ENCODE measurements around the gene KLHDC3. TPM values are rescaled to one million over a fixed set of nuclear protein-coding genes. Genes with fewer than 3 reads are reported as not detected.
A peak's percentile ranks its signal among the peaks of the same experiment; 100 is the strongest.

KLHDC3 gene
- polyA plus RNA-seq (2011; rRNA removed) = 41.3 and 48.8 TPM in 2 replicates
- polyA minus RNA-seq (2011; rRNA and poly(A)+ RNA removed) = 51.5 and 66.1 TPM in 2 replicates

- H3K27ac ChIP-seq (ENCODE audit: low read depth, low read length) = peak within 1 kb of the TSS; percentile 57
- ChIA-PET POLR2A (interaction anchor here (0.6 to 2.3 kb wide), 8 partner anchors 9 to 160 kb away, joined by 3 to 25 read pairs (median 5); partner anchors contain the start of genes CNPY3, CUL7 and PPP2R5D), CTCF (interaction anchor here (1.3 to 2.1 kb wide), 3 partner anchors 84 to 130 kb away, joined by 3 to 7 read pairs (median 6); partner anchors contain the start of gene CNPY3)
- DNase-seq (ENCODE audit: low read depth, low spot score) = peak; percentile 100
- H3K9me3 ChIP-seq (ENCODE audit: control insufficient read depth, insufficient read depth, low read length) = no peaks in the 10 kb centered on the region; the same call in 1 of the 2 replicates
- H3K4me3 ChIP-seq (ENCODE audit: low read depth, low read length) = peak within 1 kb of the TSS; percentile 99
- no peaks in the 10 kb centered on the region for H3K27me3 ChIP-seq (ENCODE audit: control insufficient read depth, insufficient read depth, low read length)
- no peak for TF ChIP-seq CTCF (IDR thresholded peaks at IDR 0.05; ENCODE audit: low read depth, low read length)
These were observed at the start of gene KLHDC3, which contains the start of gene MEA1 for GRCh38 chr6:43013843-43014433. KLHDC3 (plus strand) TSS chr6:43014249; CDS start chr6:43017193, 2,944 bp downstream. MEA1 (minus strand) TSS chr6:43013946; CDS start chr6:43013813, 133 bp downstream.

GRCh38 chr6:42966571-42966970 is 47.5 kb upstream of the KLHDC3 start:
- POLR2A ChIA-PET = interaction anchor here (0.6 to 1.3 kb wide), 2 partner anchors 11 to 12 kb away, joined by 3 to 6 read pairs; partner anchors contain the start of gene PEX6
- no peak overlapping the region for H3K27ac ChIP-seq (ENCODE audit: low read depth, low read length)
- DNase-seq (ENCODE audit: low read depth, low spot score) = no peak
- CTCF ChIA-PET = no interaction called here
- no peaks in the 10 kb centered on the region for H3K27me3 ChIP-seq (ENCODE audit: control insufficient read depth, insufficient read depth, low read length)
- no peaks in the 10 kb centered on the region; the same call in 1 of the 2 replicates for H3K9me3 ChIP-seq (ENCODE audit: control insufficient read depth, insufficient read depth, low read length)
- H3K4me3 ChIP-seq (ENCODE audit: low read depth, low read length) = no peak overlapping the region
- TF ChIP-seq CTCF (IDR thresholded peaks at IDR 0.05; ENCODE audit: low read depth, low read length) = no peak

- Histone ChIP-seq H3K9me3 (ENCODE audit: control insufficient read depth, insufficient read depth, low read length) (no peaks in the 10 kb centered on the region; the same call in 1 of the 2 replicates), H3K27me3 (ENCODE audit: control insufficient read depth, insufficient read depth, low read length) (no peaks in the 10 kb centered on the region), H3K4me3 (ENCODE audit: low read depth, low read length) (no peak overlapping the region), H3K27ac (ENCODE audit: low read depth, low read length) (no peak overlapping the region)
- no peak for DNase-seq (ENCODE audit: low read depth, low spot score)
- CTCF ChIA-PET = no interaction called here
- TF ChIP-seq CTCF (IDR thresholded peaks at IDR 0.05; ENCODE audit: low read depth, low read length) = no peak
- POLR2A ChIA-PET = interaction anchor here (1.3 to 1.4 kb wide), 2 partner anchors 12 kb away, joined by 3 to 5 read pairs; partner anchors contain the start of gene PEX6
These were observed 46.8 kb upstream of the KLHDC3 start for GRCh38 chr6:42967228-42967627.

GRCh38 chr6:42968126-42968701 is 45.8 kb upstream of the KLHDC3 start:
- H3K27ac ChIP-seq (ENCODE audit: low read depth, low read length) = no peak overlapping the region
- no peak for TF ChIP-seq CTCF (IDR thresholded peaks at IDR 0.05; ENCODE audit: low read depth, low read length)
- no peaks in the 10 kb centered on the region for H3K27me3 ChIP-seq (ENCODE audit: control insufficient read depth, insufficient read depth, low read length)
- ChIA-PET CTCF (no interaction called here), POLR2A (interaction anchor here (1.4 kb wide), 1 partner anchor 11 kb away, joined by 5 read pairs; no protein-coding TSS in a partner anchor)
- H3K4me3 ChIP-seq (ENCODE audit: low read depth, low read length) = no peak overlapping the region
- DNase-seq (ENCODE audit: low read depth, low spot score) = no peak
- H3K9me3 ChIP-seq (ENCODE audit: control insufficient read depth, insufficient read depth, low read length) = no peaks in the 10 kb centered on the region; the same call in 1 of the 2 replicates

GRCh38 chr6:42968783-42969182 is 45.3 kb upstream of the KLHDC3 start:
- H3K4me3 ChIP-seq (ENCODE audit: low read depth, low read length) = no peak overlapping the region
- no peak for TF ChIP-seq CTCF (IDR thresholded peaks at IDR 0.05; ENCODE audit: low read depth, low read length)
- no peak overlapping the region for H3K27ac ChIP-seq (ENCODE audit: low read depth, low read length)
- no peak for DNase-seq (ENCODE audit: low read depth, low spot score)
- no peaks in the 10 kb centered on the region for H3K27me3 ChIP-seq (ENCODE audit: control insufficient read depth, insufficient read depth, low read length)
- H3K9me3 ChIP-seq (ENCODE audit: control insufficient read depth, insufficient read depth, low read length) = no peaks in the 10 kb centered on the region; the same call in 1 of the 2 replicates
- POLR2A ChIA-PET = no interaction called here
- CTCF ChIA-PET = no interaction called here

All from AG04450 (cell line).